ENCODE results near the gene IRF7.

IRF7 gene

GRCh38 chr11:621838-622237 is 6.1 kb upstream of the IRF7 start:
- in situ Hi-C loops (cut with MboI; ENCODE audit: low sequenced_read_pairs) = no loop called here

DNA sequence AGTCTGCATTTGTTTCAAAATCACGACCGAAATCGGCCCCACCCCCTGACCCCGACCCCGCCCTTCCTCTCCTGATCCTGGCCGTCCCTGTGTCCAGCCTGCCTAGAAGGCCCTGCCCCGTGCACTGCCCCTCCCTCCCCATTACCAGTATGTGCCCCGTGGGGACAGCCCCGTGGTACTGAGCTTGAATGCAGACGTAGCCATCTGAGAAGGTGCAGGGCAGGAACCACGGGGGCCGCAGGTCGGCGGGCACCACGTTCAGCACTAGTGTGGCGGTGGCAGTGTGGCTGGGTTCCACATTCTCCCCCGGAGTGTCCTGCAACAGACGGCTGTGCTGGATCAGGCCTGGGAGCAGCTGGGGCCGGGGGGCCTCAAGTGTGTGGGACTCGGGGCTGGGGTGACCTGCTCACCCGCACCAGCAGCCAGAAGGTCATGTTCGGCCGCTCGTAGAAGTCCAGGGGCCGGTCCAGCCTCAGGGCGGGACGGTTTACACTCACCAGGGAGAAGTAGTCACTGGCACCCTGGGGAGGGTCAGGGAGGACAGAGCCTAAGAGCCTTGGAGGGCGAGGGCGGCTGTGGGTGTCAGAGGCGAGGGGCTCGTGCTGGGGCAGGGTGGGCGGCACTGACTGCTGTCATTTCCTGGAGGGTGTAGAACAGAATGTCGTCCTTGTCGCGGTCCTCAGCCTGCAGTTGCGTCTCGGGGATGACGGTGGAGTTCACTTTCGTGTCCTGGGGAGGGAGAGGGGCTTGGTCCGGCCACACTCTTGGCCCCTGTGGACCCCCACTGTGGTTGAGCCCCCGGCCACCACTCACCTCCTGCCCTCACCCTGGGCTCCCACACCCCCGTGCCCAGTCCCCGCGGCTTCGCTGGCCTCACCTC is 5.4 kb upstream of the IRF7 start:
- in situ Hi-C loops (cut with MboI; ENCODE audit: low sequenced_read_pairs) = no loop called here

DNA sequence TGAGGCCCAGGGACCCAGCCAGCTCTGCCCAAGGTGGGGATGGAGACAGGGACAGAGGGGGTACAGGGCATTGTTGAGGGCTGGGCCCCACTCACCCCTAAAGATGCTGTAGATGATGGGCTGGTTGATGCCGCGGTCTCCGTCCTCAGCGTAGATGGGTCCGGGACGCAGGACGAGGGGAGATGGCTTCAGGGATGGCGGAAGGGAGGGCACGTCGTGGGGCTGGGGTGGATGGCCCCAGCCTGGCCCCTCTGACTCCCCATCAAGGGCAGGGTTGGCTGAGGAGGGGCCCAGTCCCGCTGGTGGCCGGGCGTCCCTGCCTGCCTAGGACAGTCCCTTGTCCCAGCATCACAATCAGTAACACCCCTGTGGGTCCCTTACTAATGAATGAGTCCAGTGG is 4.5 kb upstream of the IRF7 start:
- in situ Hi-C loops (cut with MboI; ENCODE audit: low sequenced_read_pairs) = no loop called here

DNA sequence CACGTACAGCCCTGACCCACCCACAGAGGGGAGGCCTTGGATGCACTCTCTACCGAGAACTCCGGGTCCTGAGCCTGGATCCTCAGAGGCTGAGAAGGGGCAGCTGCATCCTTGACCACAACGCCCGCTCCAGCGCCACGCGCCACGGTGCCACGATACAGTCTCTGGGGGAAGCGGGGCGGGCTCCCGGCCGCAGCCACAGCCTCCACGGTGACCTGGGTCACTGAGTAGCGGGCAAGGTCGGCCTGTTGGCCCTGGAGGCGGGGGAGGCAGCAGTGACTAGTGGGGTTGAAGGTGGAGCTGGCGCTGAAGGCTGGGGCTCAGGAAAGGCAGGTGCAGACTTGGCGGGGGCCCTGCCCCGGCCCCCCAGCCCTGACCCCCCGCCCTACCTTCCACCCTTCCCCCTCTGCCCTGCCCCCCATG is 3.9 kb upstream of the IRF7 start:
- in situ Hi-C loops (cut with MboI; ENCODE audit: low sequenced_read_pairs) = no loop called here

DNA sequence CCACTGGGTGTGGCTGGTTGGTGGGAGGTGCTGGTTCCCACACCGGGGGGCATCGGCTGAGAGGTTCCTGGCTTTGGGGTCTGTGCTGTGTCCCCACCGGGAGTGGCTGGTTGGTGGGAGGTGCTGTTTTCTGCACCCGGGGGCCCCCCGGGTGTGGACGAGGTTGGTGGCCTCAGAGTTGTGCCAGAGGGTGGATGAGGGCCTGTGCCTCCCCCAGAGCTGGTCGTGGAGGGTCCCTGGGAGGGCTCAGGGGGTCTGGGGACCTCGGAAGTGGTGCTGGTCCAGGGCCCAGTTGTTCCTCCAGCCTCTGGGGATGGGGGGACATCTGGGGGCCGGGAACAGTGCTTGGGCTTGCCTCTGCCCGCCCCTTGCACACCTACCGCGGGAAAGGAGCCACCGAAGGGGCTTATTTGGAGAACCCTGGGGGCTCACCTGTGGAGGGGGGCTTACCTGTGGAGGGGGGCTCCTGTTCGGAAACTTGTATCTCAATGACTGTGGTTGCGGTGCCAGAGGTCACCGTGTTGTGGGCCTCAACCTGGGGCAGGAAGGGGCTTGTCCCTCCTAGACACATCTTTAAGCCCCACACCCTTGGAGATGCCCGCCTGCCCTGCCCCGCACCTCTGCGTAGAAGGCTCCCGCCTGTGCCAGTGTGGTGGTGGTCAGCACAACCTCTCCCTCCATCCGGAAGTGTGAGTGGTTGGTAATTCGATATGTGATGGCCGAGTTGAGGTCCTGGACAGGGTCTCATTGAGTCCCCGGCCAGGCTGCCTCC is 3.3 kb upstream of the IRF7 start:
- in situ Hi-C loops (cut with MboI; ENCODE audit: low sequenced_read_pairs) = no loop called here

DNA sequence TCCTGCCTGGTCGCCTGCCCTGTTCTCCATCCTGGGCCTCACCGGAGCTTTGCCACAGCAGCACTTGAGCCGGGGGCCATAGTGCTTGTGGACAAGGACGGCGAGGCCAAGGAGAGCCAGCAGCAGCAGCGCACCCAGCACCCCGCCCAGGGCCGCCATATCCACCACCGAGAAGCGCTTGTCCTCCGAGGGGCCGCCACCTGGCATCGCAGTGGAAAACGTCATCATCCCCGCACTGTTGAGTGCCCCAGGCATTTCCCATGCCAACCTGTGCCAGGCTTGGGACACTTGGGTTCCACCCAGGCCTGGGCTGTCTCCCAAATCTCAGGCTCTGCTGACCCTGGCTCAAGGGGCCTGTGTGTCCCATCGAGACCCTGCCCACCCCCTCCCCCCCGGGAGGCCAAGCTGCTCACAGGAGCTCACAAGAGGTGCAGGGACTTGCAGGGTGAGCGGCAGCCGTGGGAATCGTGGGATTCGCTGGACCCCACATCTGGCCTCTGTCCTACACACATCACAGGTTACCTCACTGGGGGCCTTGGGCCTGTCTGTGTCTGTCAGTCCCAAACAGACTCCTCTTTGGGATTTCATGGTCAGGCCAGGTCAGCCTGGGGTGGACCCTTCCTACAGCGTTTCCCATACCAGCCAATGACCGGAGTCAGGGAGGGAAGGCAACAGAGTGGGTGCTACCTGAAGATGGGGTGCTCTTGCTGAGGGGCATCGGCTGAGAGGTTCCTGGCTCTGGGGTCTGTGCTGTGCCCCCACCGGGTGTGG is 2.3 kb upstream of the IRF7 start:
- in situ Hi-C loops (cut with MboI; ENCODE audit: low sequenced_read_pairs) = no loop called here

GRCh38 chr11:617199-617911 is 1.6 kb upstream of the IRF7 start:
- in situ Hi-C loops (cut with MboI; ENCODE audit: low sequenced_read_pairs) = no loop called here

DNA sequence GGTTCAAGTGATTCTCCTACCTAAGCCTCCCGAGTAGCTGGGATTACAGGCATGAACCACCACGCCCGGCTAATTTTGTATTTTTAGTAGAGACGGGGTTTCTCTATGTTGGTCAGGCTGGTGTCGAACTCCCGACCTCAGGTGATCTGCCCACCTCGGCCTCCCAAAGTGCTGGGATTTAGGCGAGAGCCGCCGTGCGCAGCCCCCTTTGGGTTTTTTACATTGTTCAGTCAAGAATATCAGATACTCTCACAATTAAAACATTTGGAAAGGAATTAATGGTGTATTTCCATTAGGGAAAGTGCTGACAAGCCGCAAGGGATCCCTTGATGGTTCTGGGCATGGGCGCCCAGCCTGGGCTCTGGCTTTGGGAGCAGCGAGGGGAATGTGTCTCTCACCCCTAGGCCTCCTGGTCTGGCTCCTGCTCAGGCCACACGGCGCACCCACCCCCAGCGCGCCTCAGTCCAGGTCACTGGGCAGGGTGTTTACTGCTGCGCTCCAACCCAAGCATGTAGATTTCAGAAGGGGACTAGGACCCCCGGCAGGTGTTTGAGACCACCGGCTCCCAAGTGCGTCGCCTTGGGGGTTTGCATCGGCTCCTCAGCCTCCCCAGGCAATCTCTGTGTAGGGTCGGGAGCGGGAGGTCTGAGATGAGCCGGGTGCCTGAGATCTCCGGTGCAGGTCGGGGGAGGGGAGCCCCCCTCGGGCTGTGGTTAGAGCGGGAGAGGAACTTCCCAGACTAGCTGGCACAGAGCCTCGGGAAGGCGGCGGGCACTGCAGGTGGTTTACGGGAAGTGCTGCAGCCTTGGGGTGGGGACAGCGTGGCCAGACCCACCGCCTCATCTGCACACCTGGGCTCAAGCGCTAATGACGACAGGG is 809 bp upstream of the IRF7 start:
- in situ Hi-C loops (cut with MboI; ENCODE audit: low sequenced_read_pairs) = no loop called here

GRCh38 chr11:614623-615503 is 887 bp downstream of the IRF7 start:
- in situ Hi-C loops (cut with MboI; ENCODE audit: low sequenced_read_pairs) = no loop called here

DNA sequence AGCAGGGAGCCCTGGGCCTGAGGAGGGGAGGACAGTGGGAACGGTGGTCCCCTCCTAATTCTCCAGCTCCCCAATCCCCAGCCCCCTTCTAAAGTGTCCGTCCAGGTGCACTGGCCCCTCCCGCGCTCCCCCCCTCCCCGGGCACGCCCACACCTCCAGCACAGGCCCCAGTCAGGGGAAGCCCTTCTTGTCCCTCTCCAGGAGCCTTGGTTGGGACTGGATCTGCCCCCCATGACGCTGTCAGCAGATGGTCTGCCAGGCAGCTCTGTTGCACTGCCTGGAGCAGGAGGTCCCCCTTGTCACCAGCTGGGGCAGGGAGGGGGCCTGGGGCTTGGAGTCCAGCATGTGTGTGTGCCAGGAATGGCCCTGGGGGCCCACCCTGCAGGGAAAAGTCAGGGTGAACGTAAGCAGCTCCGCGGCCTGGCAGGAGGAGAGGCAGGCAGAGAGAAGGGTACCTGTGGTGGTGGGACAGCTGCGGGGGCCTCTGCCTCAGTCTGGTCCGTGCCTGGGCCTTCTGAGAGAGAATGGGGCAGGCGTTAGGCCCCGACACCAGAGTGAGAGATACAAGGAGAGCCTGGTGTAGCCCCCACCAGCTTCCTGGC is 1.6 kb downstream of the IRF7 start:
- in situ Hi-C loops (cut with MboI; ENCODE audit: low sequenced_read_pairs) = no loop called here

DNA sequence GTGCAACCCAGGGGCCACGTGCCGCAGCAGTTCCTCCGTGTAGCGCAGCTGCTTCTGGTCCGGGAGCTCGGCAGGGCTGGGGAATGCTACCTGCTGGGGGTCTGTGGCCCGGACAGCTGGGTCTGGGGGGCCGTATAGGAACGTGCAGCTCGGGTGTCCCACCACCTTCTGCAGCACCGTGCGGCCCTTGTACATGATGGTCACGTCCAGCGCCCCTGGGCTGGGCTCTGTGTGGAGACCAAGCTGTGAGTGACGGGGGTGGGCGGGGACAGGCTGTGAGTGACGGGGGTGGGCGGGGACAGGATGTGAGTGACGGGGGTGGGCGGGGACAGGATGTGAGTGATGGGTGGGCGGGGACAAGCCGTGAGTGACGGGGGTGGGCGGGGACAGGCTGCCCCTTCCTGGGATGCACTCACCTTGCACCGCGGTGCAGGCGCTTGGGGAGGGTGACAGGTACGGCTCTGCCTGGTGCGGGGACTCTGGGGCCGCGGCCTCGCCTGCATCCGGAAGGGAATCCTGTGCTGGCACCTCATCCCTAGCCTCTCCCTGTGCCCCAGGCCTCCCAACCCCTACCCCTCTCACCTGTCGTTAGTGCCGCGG is 2.3 kb downstream of the IRF7 start:
- in situ Hi-C loops (cut with MboI; ENCODE audit: low sequenced_read_pairs) = no loop called here

DNA sequence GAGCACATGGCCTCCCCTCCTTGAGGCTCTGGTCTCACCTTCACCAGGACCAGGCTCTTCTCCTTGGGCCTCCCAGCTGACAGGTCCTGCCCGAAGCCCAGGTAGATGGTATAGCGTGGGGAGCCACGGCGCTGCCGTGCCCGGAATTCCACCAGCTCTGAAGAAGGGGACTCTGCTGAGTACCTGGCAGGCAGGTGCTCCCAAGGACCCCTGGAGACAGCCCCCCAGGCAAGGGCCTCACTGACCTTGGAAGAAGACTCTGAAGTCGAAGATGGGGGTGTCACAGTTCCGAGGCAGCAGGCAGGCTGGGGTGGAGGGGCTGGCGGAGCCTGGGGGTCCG is 2.8 kb downstream of the IRF7 start:
- in situ Hi-C loops (cut with MboI; ENCODE audit: low sequenced_read_pairs) = no loop called here

GRCh38 chr11:612201-612960 is 3.4 kb downstream of the IRF7 start:
- in situ Hi-C loops (cut with MboI; ENCODE audit: low sequenced_read_pairs) = no loop called here

DNA sequence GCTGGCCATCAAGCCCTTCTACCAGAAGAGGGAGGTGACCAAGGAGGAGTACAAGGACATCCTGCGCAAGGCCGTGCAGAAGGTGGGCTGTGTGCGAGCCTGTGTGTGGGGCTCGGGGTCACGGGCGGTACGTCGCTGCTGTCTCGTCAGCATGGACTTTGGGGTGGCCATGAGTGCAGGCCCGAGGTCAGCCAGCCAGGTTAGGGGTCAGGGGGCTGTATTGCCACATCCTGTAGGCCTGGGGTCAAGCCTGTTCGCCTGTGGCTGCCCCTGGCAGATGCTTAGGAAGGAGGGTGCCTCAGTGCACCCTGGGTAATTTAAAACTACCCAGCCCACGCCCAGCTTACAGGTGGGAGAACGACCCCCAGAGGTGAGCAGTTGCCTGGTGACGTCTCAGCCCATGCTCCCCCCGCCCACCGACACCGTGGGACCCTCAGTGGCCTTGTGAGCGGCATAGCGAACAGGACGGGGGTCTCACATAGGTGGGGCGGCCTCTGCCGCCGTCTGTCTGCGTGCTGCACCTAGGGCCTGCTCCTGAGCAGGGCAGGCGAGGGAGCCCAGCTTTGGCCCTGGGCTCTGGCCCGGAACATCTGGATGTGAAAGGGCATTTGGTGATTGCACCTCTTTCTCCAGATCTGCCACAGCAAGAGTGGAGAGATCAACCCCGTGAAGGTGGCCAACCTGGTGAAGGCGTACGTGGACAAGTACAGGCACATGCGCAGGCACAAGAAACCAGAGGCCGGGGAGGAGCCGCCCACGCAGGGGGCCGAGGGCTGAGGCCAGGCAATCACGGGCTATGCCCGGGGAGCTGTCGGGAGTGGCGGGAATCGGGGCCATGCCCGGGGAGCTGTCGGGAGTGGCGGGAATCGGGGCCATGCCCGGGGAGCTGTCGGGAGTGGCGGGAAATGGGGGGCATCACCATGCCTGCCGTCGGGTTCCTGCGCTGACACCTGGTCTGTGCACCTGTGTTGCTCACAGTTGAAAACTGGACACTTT is 4.5 kb downstream of the IRF7 start:
- in situ Hi-C loops (cut with MboI; ENCODE audit: low sequenced_read_pairs) = no loop called here

GRCh38 chr11:610146-610801 is 5.5 kb downstream of the IRF7 start:
- in situ Hi-C loops (cut with MboI; ENCODE audit: low sequenced_read_pairs) = no loop called here

DNA sequence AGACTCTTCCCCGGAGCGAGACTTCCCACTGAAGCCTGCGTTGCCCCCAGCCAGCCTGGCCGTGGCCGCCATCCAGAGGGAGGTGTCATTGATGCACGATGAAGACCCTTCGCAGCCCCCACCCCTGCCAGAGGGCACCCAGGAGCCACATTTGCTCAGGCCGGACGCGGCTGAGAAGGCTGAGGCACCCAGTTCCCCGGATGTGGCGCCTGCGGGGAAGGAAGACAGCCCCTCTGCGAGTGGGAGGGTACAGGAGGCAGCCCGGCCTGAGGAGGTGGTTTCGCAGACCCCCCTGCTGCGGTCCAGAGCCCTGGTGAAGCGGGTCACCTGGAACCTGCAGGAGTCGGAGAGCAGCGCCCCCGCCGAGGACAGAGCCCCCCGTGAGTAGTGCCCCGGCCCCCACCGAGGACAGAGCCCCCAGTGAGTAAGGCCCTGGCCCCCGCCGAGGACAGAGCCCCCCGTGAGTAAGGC is 6.4 kb downstream of the IRF7 start:
- in situ Hi-C loops (cut with MboI; ENCODE audit: low sequenced_read_pairs) = no loop called here

All from HL-60/S4 (cell line).